AML-193 (cell line): ENCODE data around the gene LRRC71.

Experiments used
- DNase-seq, 2 experiments: peaks; one replicate each; lab custom pipeline; 2025; lab: John Stamatoyannopoulos, UW

Gene LRRC71

DNA sequence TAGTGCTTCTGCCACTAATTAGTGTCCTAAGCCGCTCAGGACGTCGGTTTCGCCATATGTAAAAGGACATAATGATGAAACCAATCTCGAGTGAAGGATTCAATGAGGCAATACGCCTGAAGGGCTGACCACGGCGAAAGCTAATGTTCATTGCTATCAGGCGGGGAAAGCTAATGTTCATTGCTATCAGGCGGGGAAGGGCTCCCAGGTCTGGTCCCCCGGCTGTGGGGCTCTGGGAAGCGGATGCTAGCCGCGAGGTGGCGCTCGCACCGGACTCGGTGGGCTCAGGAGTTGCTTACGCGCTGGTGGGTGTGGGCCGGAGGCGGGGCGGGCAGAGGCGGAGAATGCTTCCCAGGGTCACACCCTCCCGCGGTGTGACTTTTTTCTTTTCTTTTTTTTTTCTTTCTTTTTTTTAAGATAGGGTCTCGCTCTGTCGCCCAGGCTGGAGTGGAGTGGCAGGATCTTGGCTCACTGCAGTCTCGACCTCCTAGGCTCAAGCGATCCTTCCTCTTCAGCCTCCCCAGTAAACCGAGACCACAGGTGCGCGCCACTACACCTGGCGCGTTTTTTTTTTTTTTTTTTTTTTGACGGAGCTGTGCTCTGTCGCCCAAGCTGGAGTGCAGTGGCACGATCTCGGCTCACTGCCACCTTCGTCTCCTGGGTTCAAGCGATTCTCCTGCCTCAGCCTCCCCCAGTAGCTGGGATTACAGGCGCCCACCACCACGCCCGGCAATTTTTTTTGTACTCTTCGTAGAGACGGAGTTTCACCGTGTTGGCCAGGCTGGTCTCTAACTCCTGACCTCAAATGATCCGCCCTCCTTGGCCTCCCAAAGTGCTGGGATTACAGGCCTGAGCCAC, 28.0 kb upstream of the LRRC71 start:
- DNase-seq = peak; percentile 28 to 57

DNA sequence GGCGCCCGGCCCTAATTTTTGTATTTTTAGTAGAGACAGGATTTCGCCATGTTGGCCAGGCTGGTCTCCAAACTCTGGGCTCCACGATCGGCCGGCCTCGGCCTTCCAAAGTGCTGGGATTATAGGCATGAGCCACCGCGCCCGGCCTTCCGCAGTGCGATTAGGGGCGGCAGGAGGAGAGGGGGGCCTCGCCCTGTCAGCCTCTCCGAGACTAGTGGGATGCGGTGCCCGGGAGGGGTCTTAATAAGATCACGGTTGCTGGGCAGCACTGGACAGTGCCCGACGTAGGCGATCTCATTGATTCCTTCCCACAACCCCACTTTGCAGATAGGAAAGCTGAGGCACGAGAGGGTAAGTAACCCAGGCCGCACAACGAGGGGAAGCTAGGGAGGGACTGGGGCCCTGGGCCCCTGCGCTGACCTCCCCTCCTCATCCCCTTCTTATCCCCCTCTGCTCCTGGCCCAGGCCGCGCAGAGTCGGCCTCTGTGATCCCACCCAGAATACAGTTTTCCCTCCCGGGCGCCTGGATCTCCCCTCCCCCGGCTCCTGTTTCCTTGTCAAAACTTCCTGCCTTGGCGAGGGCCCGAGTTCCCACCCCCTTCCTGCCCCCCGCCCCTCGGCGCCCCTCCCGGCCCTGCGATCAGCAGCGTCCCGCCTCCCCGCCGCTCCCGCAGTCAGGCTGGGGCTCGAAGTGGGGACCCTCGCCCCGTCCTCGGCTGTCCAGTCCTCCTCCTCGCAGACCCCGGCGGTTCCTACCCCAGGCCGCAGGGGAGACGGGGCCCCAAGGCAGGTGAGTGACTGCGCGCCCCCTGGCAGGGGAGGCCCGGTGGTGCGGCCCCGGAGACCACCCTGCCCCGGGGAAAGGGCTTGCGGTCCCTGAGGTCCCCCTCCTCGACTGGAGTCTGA, 27.1 kb upstream of the LRRC71 start, which contains the start of gene PEAR1:
PEAR1 (plus strand) TSS at position 671 of the 906 bp plus-strand sequence. CDS start 10,209 bp downstream, outside the sequence.
- DNase-seq = no peak

DNA sequence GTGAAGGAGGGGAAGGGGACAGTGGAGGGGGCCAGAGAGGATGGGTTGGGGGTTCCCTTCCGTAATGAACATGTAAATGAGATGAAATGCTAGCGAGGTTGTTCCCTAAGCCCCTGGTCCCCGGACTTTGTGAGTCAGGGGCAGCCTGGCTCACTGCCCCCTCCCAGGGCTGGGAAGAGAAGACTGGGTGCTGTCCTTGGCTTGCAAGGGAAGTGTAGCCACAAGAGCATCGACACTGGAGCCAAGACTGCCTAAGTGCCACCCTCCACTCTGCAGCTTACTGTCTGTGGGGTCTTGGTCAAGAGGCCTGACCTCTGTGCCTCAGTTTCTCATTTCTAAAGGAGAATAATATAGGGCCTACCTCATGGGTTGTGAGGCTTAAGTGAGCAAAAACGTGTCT, 26.4 kb upstream of the LRRC71 start:
- DNase-seq = no peak

DNA sequence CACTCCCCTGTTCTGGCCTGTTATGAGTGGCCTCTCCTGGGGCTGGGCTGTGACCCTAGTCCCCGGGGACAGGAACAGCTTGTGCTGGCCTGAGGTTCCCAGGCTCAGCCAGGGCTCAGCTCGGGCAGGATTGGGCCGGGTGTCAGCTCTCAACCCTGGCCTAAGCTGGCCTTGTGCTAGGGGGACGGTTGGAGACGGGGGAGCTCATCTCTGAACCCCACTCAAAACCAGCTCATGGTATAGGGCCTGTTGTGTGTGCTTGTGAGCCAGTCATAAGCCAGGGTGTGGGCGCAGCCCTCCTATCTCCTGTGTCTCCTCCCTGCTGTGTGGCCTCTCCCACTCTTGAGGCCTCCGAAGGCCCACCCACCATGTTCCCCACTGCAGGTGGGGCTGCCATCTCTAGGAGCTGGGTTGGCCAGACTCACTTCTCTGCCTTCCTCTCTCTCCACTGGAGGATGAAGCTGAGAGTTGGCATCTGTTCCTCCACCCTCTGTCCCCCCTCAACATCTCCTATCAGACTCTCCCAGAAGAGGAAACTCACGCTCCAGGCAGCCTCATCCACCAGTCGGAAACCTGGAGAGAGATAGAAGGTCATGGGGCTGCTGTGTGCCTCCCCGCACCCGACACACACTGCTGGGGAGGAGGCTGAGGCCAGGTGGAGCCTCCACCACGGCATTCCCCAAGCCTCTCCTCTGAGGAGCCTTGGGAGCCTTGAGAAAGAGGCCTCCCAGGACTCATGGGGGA, 25.5 kb upstream of the LRRC71 start:
- DNase-seq = no peak

DNA sequence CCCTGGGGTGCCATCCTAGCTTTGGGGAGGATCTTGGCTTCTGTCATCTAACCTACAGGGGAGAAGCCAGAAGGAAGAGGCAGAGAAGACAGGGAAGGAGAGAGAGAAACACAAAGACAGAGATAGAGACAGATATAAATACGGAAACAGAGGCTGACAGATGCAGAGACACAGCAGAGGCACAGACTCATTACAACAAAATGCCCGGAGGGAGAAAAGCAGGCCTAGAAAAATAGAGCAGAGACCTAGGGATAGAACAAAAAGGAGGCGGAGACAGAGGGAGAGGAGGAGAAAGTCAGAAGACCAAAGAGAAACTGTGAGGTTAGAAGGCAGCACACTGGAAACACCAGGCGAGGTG, 25.0 kb upstream of the LRRC71 start:
- no peak for DNase-seq

GRCh38 chr1:156895927-156896326, 24.5 kb upstream of the LRRC71 start:
- no peak for DNase-seq

- DNase-seq = no peak
Observed at GRCh38 chr1:156896490-156897033, 23.9 kb upstream of the LRRC71 start.

- DNase-seq = no peak
Observed at GRCh38 chr1:156897078-156897825, 23.2 kb upstream of the LRRC71 start.

DNA sequence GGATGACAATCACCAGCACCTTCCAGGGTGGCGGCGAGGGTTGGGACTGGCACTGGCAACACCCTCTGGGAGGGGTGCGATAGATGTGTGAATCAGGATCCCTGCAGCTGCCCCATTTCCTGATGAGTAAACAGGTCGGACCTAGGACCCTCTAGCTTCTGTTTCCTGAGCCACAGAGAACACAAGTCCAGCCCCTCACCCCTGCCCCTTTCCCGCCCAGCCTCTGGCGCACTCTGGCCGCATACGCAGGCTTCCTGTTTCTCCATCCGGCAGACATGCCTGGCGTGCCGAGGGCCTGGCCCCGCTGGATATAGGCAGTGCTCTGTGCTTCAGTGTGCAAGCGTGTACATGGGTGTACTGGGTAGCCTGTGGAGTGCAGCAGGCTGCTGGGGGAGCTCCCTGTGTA, 22.3 kb upstream of the LRRC71 start:
- DNase-seq = no peak

- no peak for DNase-seq
Observed at GRCh38 chr1:156898971-156899664, 21.3 kb upstream of the LRRC71 start.

DNA sequence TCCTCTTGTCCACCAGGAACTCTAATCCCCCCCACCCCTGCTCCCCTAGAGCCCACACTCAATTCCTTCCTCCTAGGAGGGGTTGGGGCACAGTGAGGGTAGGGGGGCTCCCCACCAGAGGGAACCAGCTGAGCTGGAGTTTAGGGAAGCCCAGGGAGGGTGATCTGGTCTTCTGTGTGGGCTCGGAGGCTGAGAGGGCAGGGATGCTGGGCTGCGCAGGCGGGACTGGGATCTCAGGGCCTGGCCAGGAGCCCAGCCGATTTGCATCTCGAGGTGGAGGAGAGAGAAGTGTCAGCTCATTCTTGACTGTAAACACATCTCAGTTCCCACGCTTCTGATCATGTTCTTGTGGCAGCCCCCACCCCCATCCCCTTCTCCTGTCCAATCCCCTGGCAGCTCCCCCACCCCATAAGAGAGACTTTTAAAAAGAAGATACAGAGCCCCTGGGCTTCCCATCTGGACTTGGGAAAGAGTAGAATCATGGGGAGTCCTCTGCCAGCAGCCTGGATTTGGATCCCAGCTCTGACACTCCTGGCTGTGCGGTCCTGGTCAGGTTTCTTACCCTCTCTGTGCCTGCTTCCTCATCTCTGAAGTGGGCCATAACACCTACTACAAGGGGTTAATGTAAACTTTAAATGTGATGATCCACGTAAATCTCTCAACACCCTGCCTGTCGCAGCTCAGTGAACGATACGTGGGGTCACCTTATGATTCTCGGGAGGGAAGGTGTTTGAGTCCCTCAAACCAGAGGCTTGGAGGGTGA, 20.3 kb upstream of the LRRC71 start:
- no peak for DNase-seq

DNA sequence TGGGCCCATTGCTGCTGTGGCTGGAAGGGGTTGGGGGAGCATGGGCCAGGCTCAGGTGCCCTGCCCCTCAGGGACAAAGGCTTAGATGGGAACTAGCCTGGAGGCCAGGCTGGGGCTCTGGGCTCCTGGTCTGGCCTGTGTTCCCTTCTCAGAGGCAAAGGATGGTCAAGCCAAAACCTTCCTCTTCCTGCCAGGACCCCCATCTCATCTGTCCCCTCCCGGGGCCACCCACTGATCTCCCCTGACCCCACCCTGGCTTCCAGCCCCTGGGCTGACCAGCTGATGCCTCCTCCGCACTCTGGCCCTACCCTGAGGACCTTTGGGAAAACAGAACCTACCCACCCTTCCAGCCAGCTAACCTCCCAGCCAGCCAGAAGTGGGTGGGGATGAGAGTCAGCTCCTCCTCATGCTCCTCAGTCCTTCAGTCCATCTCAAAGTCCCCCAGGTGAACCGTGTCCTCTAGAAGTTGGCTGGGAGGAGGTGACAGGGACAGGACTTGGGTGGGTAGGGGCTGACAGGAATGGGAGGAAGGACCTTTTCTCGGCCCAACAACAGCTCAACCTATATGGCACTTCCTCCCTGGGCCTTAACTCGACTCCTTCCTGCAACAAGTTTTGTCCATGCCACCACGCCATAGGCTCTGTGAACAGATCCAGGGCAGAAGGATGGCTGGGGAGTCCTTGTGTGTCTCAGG, 19.4 kb upstream of the LRRC71 start:
- DNase-seq = no peak

- DNase-seq = no peak
Observed at GRCh38 chr1:156901590-156901900, 18.9 kb upstream of the LRRC71 start.

DNA sequence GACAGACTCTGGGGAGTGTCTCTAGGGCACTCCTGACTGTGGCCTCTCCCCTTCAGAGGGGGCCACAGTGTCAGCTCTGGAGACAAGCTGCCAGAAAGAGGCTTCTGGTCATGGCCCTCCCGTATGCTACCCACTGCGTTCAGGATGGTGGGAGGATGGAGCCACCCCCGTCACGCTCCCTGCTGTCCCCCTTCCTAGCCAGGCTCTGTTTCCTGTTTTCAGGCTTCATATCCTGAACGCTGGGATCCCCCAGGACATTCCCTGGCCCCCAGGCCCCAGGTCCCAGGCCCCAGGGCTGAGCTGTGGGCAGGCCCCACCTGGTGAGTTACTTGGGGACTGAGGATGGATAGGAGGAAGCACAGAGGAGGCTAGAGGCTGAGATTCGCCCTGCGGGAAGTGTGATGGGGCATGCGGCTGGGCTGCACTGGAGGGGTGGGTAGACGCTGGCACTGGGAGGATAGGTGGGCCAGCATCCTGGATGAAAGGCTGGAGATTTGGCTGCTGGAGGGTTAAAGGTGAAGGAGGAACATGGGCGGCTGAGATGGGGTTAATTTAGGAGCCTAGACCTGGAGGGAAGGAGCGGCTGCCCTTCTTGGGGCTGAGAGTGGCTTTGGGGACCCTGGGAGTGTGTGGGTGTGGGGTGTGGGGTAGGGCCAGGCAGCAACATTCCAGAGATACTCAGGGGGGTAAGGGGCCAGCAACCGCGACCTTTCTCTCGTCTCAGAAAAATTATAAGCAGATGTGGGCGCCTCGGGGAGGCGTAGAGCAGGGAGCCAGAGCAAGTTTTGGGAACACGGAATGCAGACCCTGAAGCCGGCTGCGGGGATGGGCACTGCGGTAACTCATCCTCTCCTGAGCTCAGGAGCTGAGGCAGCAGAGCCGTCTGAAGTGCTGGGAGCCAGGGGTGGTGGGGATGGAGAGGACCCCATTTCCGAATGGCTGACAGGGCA, 18.2 kb upstream of the LRRC71 start:
- no peak for DNase-seq

GRCh38 chr1:156903328-156904091, 16.9 kb upstream of the LRRC71 start:
- no peak for DNase-seq

- DNase-seq = no peak
Observed at GRCh38 chr1:156904187-156904959, 16.1 kb upstream of the LRRC71 start.

DNA sequence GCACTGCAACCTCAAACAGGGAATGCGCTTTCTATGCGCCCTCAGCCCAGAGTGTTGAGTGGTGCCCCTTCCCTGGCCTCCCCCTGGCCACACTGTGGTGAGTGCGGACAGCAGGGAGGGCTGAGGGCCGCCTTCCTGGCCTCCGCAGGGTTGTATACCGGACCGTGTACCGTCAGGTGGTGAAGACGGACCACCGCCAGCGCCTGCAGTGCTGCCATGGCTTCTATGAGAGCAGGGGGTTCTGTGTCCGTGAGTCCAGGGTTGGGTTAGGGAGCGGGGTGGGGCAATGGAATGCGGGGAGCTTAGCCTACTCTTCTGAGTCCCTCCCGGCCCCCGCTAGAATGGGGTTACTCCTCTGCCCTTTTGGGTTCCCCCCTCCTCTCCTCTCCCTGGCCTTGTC, 15.3 kb upstream of the LRRC71 start:
- no peak for DNase-seq
